Gastroesophageal sphincter (tissue), 3 donors: ENCODE results near the gene KCNK4.

Source experiments
- CTCF ChIP-seq, 4 experiments: fragments of 200-600 bp in 2 of 4; fragments of 450-650 bp in 2 of 4; sonication (generic) in 1 of 4; IDR thresholded peaks; one replicate each; pipeline ENCODE4 v1.5.1; 2017 to 2019; ENCODE audit warnings: antibody characterized with exemption in 4 of 4, mild to moderate bottlenecking in 2 of 4, moderate library complexity in 2 of 4
- EP300 ChIP-seq: sonication (generic); formaldehyde crosslinking; IDR thresholded peaks from one replicate; pipeline ENCODE4 v1.6.1; 2017; ENCODE audit warnings: antibody characterized with exemption, mild to moderate bottlenecking

GRCh38 chr11:64253043-64253442, 38.1 kb upstream of the KCNK4 start:
- TF ChIP-seq CTCF (IDR thresholded peaks at IDR 0.05) (no peak), EP300 (no peak)
